Measurements from ENCODE around the gene SIGLEC5.

- no peak for TF ChIP-seq CTCF (IDR thresholded peaks at IDR 0.05; ENCODE audit: insufficient read depth, low read length, poor library complexity, severe bottlenecking)
- TF ChIP-seq EZH2phosphoT487 (conservative IDR thresholded peaks at IDR 0.05; ENCODE audit: low read length), result no peak
Observed at GRCh38 chr19:51676566-51677083, 46.4 kb upstream of the SIGLEC5 start.
